Measurements from ENCODE around the gene CST8. TPM values are rescaled to one million over a fixed set of nuclear protein-coding genes. Genes with fewer than 3 reads are reported as not detected.
"Not testable (repeated sequence)": the region's sequence is repeated elsewhere in the genome, so short reads cannot be mapped to it uniquely, and the experiment has no call there.

CST8 gene
- total and polyA plus RNA-seq, 8 donors = not detected

- H3K4me3 ChIP-seq; intact Hi-C loops (cut with DNase I; ENCODE audit: low total_unique reads); H3K4me1 ChIP-seq; H3K27ac ChIP-seq; DNase-seq; H3K9me3 ChIP-seq; H3K27me3 ChIP-seq; H3K36me3 ChIP-seq: not testable (repeated sequence)
- WGBS, 5 donors = 13 to 45% (median 37%) methylated on average over 2 of the region's 2 CpGs
Observed at GRCh38 chr20:23473293-23473692, 17.6 kb upstream of the CST8 start.

- no peaks in the 10 kb centered on the region for H3K4me1 ChIP-seq
- TF ChIP-seq CTCF (IDR thresholded peaks at IDR 0.05) = no peak
- TF ChIP-seq POLR2A (IDR thresholded peaks at IDR 0.05) = no peak
- no peak for TF ChIP-seq POLR2AphosphoS5 (IDR thresholded peaks at IDR 0.05)
- no peak for TF ChIP-seq EP300 (IDR thresholded peaks at IDR 0.05)
- no peak overlapping the region for H3K27ac ChIP-seq
- 69 to 88% (median 80%) methylated on average over 3 to 5 of the region's 5 CpGs for WGBS, 5 donors
- DNase-seq = no peak
- H3K9me3 ChIP-seq = no peaks in the 10 kb centered on the region
- H3K27me3 ChIP-seq = no peaks in the 10 kb centered on the region
- no peaks in the 10 kb centered on the region for H3K36me3 ChIP-seq
- intact Hi-C loops (cut with DNase I; ENCODE audit: low total_unique reads) = no loop called here
- H3K4me3 ChIP-seq = no peak overlapping the region
Observed at GRCh38 chr20:23475395-23475794, 15.5 kb upstream of the CST8 start.

- Histone ChIP-seq H3K4me1 (no peaks in the 10 kb centered on the region), H3K27me3 (no peaks in the 10 kb centered on the region), H3K36me3 (no peaks in the 10 kb centered on the region), H3K9me3 (no peaks in the 10 kb centered on the region), H3K4me3 (no peak overlapping the region), H3K27ac (no peak overlapping the region)
- no peak for TF ChIP-seq POLR2AphosphoS5 (IDR thresholded peaks at IDR 0.05)
- TF ChIP-seq CTCF (IDR thresholded peaks at IDR 0.05) = no peak
- no peak for TF ChIP-seq POLR2A (IDR thresholded peaks at IDR 0.05)
- TF ChIP-seq EP300 (IDR thresholded peaks at IDR 0.05) = no peak
- 71 to 90% (median 78%) methylated on average over 6 of the region's 6 CpGs for WGBS, 5 donors
- intact Hi-C loops (cut with DNase I; ENCODE audit: low total_unique reads) = no loop called here
- no peak for DNase-seq
Observed at GRCh38 chr20:23476015-23476754, 14.7 kb upstream of the CST8 start.

GRCh38 chr20:23477223-23477622 is 13.7 kb upstream of the CST8 start:
- H3K27me3 ChIP-seq = no peaks in the 10 kb centered on the region
- intact Hi-C loops (cut with DNase I; ENCODE audit: low total_unique reads) = no loop called here
- H3K4me3 ChIP-seq = no peak overlapping the region
- no peaks in the 10 kb centered on the region for H3K36me3 ChIP-seq
- no peak for DNase-seq
- no peaks in the 10 kb centered on the region for H3K4me1 ChIP-seq
- 41 to 67% (median 57%) methylated on average over 3 of the region's 3 CpGs for WGBS, 5 donors
- no peaks in the 10 kb centered on the region for H3K9me3 ChIP-seq
- no peak for TF ChIP-seq EP300 (IDR thresholded peaks at IDR 0.05)
- TF ChIP-seq POLR2AphosphoS5 (IDR thresholded peaks at IDR 0.05) = no peak
- TF ChIP-seq POLR2A (IDR thresholded peaks at IDR 0.05) = no peak
- H3K27ac ChIP-seq = no peak overlapping the region

GRCh38 chr20:23479043-23479442 is 11.9 kb upstream of the CST8 start:
- TF ChIP-seq POLR2A (IDR thresholded peaks at IDR 0.05) (no peak), POLR2AphosphoS5 (IDR thresholded peaks at IDR 0.05) (no peak), CTCF (IDR thresholded peaks at IDR 0.05) (no peak), EP300 (IDR thresholded peaks at IDR 0.05) (no peak)
- Histone ChIP-seq H3K36me3 (no peaks in the 10 kb centered on the region), H3K4me1 (no peaks in the 10 kb centered on the region), H3K9me3 (no peaks in the 10 kb centered on the region), H3K27me3 (no peaks in the 10 kb centered on the region), H3K27ac (no peak overlapping the region), H3K4me3 (no peak overlapping the region)
- intact Hi-C loops (cut with DNase I; ENCODE audit: low total_unique reads) = no loop called here
- no peak for DNase-seq
- WGBS, 5 donors = 72 to 78% (median 74%) methylated on average over 3 to 4 of the region's 4 CpGs
